ENCODE data around the gene SPHK1.

SPHK1 gene

GRCh38 chr17:76370261-76370993 is 14.0 kb upstream of the SPHK1 start:
- TF ChIP-seq GATA1 (IDR thresholded peaks at IDR 0.05; ENCODE audit: low read depth, low read length), result no peak
- TF ChIP-seq POLR2A (IDR thresholded peaks at IDR 0.05; ENCODE audit: low read length), result no peak
- no peak for DNase-seq

- TF ChIP-seq GATA1 (IDR thresholded peaks at IDR 0.05; ENCODE audit: low read depth, low read length) (no peak), POLR2A (IDR thresholded peaks at IDR 0.05; ENCODE audit: low read length) (no peak)
- no peak for DNase-seq
Measured at GRCh38 chr17:76371656-76372628, 12.5 kb upstream of the SPHK1 start.

- DNase-seq, result no peak
- TF ChIP-seq GATA1 (IDR thresholded peaks at IDR 0.05; ENCODE audit: low read depth, low read length) (no peak), POLR2A (IDR thresholded peaks at IDR 0.05; ENCODE audit: low read length) (no peak)
Measured at GRCh38 chr17:76376318-76377133, 7.9 kb upstream of the SPHK1 start.

- DNase-seq, result no peak
- TF ChIP-seq GATA1 (IDR thresholded peaks at IDR 0.05; ENCODE audit: low read depth, low read length) (no peak), POLR2A (IDR thresholded peaks at IDR 0.05; ENCODE audit: low read length) (no peak)
Measured at GRCh38 chr17:76378548-76379274, 5.7 kb upstream of the SPHK1 start.

GRCh38 chr17:76379275-76379641 is 5.2 kb upstream of the SPHK1 start:
- no peak for TF ChIP-seq POLR2A (IDR thresholded peaks at IDR 0.05; ENCODE audit: low read length)
- no peak for TF ChIP-seq GATA1 (IDR thresholded peaks at IDR 0.05; ENCODE audit: low read depth, low read length)
- no peak for DNase-seq

GRCh38 chr17:76379646-76380376 is 4.6 kb upstream of the SPHK1 start:
- no peak for TF ChIP-seq GATA1 (IDR thresholded peaks at IDR 0.05; ENCODE audit: low read depth, low read length)
- TF ChIP-seq POLR2A (IDR thresholded peaks at IDR 0.05; ENCODE audit: low read length), result no peak
- DNase-seq, result no peak

GRCh38 chr17:76381633-76382350 is 2.6 kb upstream of the SPHK1 start:
- TF ChIP-seq POLR2A (IDR thresholded peaks at IDR 0.05; ENCODE audit: low read length) (no peak), GATA1 (IDR thresholded peaks at IDR 0.05; ENCODE audit: low read depth, low read length) (no peak)
- no peak for DNase-seq

- no peak for TF ChIP-seq POLR2A (IDR thresholded peaks at IDR 0.05; ENCODE audit: low read length)
- no peak for TF ChIP-seq GATA1 (IDR thresholded peaks at IDR 0.05; ENCODE audit: low read depth, low read length)
- DNase-seq, result peak; percentile 22 to 46
Measured at GRCh38 chr17:76382351-76382802, 2.0 kb upstream of the SPHK1 start.

- peak; percentile 82 for DNase-seq
- TF ChIP-seq POLR2A (IDR thresholded peaks at IDR 0.05; ENCODE audit: low read length), result no peak
- TF ChIP-seq GATA1 (IDR thresholded peaks at IDR 0.05; ENCODE audit: low read depth, low read length), result no peak
Measured at GRCh38 chr17:76382803-76383545, 1.4 kb upstream of the SPHK1 start.

- peak; percentile 82 to 84 for DNase-seq
- TF ChIP-seq GATA1 (IDR thresholded peaks at IDR 0.05; ENCODE audit: low read depth, low read length) (no peak), POLR2A (IDR thresholded peaks at IDR 0.05; ENCODE audit: low read length) (no peak)
Measured at GRCh38 chr17:76383546-76384221, 725 bp upstream of the SPHK1 start.
